ENCODE data around the gene ARL3. TPM values are rescaled to one million over a fixed set of nuclear protein-coding genes. Genes with fewer than 3 reads are reported as not detected.

The ARL3 gene
- total RNA-seq, 6 experiments from 2014 or later = 13.2 to 18.4 (median 16.8) TPM

DNA sequence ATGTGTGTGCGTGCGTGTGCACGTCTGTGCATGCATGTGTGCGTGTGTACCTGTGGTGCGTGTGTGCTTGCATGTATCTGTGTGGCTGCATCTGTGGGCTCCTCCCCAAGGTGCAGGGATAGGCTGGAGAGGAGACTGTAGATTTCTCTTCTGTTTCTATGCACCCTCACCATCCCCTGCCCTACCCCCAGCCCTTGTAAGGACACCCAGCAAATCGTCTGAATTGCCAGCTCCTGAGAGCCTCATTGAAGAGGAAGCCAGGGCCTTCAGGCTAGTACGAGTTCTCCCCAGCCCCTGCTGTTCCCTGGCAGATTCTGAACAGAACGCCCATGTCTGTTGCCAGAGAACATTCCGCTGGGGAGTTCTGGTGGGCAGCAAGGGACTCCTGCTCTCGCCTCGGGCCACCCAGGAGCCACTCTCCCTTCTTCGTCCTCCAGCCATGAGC is 86.9 kb downstream of the ARL3 start:
- DNase-seq = no peak
- H3K4me1 Mint-ChIP-seq (ENCODE audit: low read depth) = peaks cover 75% of the 10 kb centered on the region

DNA sequence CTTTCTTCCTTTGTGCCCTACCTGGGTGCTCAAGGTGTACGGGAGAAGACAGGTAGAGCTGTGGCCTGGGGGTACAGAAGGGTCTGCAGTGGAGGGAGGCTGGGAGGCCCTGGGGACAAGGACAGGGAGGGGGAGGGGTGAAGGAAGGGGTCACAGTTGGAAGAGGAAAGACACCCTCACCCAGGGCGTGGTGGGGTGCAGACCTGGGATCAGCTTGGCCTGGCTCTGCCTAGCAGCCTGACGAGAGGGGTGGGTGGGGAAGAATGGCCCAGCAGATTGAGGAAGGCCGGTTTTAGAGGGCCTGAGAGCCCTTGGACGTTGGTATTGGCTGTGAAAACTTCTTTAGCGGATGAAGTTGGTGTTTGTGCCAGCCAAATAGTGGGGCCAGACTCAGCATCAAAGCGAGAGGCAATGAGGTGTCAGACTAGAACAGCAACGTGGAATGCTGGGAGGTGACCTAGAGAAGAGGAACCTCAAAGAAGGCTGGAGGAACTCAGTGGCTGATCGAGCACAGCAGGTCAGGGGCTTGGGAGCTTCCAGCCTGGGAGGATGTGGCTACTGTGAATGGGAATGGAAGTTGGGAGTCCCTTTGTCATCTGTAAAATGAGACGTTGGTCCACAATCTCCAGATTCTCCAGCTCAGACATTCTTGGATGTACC is 88.0 kb downstream of the ARL3 start:
- Mint-ChIP-seq H3K36me3 (ENCODE audit: low read depth) (peaks cover 17% of the 10 kb centered on the region), H3K27me3 (ENCODE audit: insufficient read depth) (peaks cover 2% of the 10 kb centered on the region), H3K4me1 (ENCODE audit: low read depth) (peaks cover 72% of the 10 kb centered on the region), H3K9me3 (peaks cover 6% of the 10 kb centered on the region; the same call in 1 of the 2 replicates), H3K4me3 (no peak overlapping the region), H3K27ac (peak overlapping the region; percentile 65)
- TF ChIP-seq, protein P1, sequence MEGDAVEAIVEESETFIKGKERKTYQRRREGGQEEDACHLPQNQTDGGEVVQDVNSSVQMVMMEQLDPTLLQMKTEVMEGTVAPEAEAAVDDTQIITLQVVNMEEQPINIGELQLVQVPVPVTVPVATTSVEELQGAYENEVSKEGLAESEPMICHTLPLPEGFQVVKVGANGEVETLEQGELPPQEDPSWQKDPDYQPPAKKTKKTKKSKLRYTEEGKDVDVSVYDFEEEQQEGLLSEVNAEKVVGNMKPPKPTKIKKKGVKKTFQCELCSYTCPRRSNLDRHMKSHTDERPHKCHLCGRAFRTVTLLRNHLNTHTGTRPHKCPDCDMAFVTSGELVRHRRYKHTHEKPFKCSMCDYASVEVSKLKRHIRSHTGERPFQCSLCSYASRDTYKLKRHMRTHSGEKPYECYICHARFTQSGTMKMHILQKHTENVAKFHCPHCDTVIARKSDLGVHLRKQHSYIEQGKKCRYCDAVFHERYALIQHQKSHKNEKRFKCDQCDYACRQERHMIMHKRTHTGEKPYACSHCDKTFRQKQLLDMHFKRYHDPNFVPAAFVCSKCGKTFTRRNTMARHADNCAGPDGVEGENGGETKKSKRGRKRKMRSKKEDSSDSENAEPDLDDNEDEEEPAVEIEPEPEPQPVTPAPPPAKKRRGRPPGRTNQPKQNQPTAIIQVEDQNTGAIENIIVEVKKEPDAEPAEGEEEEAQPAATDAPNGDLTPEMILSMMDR (IDR thresholded peaks at IDR 0.05) = no peak
- DNase-seq = no peak

More for the DNA sequence above, 86.9 kb downstream of the ARL3 start:
- TF ChIP-seq, protein P1 (IDR thresholded peaks at IDR 0.05) = no peak
- peaks cover 6% of the 10 kb centered on the region; the same call in 1 of the 2 replicates for H3K9me3 Mint-ChIP-seq
- H3K27ac Mint-ChIP-seq = peak overlapping the region; percentile 96
- H3K36me3 Mint-ChIP-seq (ENCODE audit: low read depth) = peaks cover 17% of the 10 kb centered on the region
- peak overlapping the region; percentile 25 for H3K4me3 Mint-ChIP-seq
- H3K27me3 Mint-ChIP-seq (ENCODE audit: insufficient read depth) = peaks cover 2% of the 10 kb centered on the region

DNA sequence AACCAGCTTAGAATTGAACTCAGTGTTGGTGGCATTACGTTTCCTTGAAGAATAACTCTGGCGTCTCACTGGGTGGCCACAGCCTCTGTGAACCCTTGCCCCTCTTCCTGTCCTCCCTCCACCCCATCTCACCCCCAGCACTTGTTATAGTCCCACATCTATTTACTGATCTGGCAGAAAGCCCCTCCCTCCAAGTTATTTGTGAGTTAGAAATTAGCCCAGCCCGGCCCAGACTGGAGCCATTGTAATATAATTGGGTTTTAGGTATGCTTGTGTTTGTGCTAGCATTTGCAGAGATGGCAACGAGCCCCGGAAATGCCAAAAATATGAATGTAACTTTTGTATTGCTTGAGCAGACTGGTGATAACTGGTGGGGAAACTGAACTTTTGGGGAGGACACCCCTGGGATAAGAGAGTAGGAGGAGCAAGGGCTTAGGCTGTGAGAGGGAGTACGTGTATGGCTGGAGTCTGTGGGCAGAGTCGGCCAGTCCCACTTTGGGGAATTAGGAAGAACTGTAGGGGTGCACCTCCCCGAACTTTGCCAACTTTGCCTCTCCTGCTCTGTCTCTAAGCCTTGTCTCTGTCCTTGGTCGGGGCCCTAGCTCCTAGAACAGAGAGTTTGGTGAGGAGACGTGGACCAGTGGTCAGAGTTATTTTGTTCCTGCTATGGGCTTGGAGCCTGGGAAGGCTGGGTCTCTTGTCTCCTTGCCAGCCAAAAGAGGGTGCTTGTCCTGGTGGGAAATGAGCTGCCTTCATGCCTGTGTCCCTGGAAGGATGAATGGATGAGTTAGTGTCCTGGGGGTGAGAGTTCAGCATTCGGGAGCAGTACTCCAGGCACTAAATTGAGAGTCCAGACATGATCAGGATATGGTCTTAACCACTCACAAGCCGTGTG is 89.2 kb downstream of the ARL3 start:
- Mint-ChIP-seq H3K27ac (0 out of 2 replicates have a peak overlapping the region, but pooled peaks have one; percentile 2), H3K4me1 (ENCODE audit: low read depth) (peaks cover 62% of the 10 kb centered on the region), H3K4me3 (no peak overlapping the region), H3K9me3 (peaks cover 6% of the 10 kb centered on the region; the same call in 1 of the 2 replicates), H3K27me3 (ENCODE audit: insufficient read depth) (peaks cover 2% of the 10 kb centered on the region), H3K36me3 (ENCODE audit: low read depth) (peaks cover 17% of the 10 kb centered on the region)
- no peak for DNase-seq
- TF ChIP-seq, protein P1 (IDR thresholded peaks at IDR 0.05) = no peak

DNA sequence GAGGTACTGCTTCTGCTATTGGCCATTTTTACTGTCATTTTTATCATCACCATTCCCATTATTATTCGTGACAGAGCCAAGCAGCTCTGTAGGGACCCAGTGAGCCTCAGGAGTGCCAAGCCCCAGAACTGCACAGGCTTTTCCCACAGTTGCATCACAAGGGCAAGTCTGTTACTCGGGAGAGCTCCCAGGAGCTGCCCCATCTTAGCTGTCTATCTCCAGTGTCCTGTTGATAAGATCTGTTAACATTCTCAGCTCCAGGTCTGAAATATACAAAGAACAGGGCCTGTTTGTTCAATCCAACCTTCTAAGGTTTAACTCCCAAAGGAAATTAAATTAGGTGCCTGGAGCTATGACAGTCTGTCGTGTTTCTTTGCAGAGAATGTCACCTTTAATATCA is 90.1 kb downstream of the ARL3 start:
- H3K4me1 Mint-ChIP-seq (ENCODE audit: low read depth) = peaks cover 53% of the 10 kb centered on the region
- no peak overlapping the region for H3K4me3 Mint-ChIP-seq
- no peak overlapping the region for H3K27ac Mint-ChIP-seq
- TF ChIP-seq, protein P1 (IDR thresholded peaks at IDR 0.05) = no peak
- peaks cover 6% of the 10 kb centered on the region; the same call in 1 of the 2 replicates for H3K9me3 Mint-ChIP-seq
- no peak for DNase-seq
- H3K36me3 Mint-ChIP-seq (ENCODE audit: low read depth) = peaks cover 17% of the 10 kb centered on the region
- no peaks in the 10 kb centered on the region; the same call in 1 of the 2 replicates for H3K27me3 Mint-ChIP-seq (ENCODE audit: insufficient read depth)

Other genes starting within 250 kb of the ARL3 start
- 100 to 1,000 TPM; 125 to 175 (median 152) TPM for gene ACTR1A, start 211.7 kb downstream of the ARL3 start, total RNA-seq (2021; fragmentation: NEBNext Ultra II Directional; extraction: Animal tissue kit (Norgen Biotek cat#: 25700))
- 10 to 100 TPM; 12.8 to 16.8 (median 15.2) TPM for gene SUFU, start 210.4 kb downstream of the ARL3 start, total RNA-seq (2021; fragmentation: NEBNext Ultra II Directional; extraction: Animal tissue kit (Norgen Biotek cat#: 25700))
- gene TRIM8, start 69.9 kb downstream of the ARL3 start, total RNA-seq (2021; fragmentation: NEBNext Ultra II Directional; extraction: Animal tissue kit (Norgen Biotek cat#: 25700)) = 100 to 1,000 TPM; 123 to 148 (median 135) TPM
- gene SFXN2, start 239 bp upstream of the ARL3 start, total RNA-seq (2021; fragmentation: NEBNext Ultra II Directional; extraction: Animal tissue kit (Norgen Biotek cat#: 25700)) = 1 to 10 TPM; 2.2 to 4.4 (median 3.5) TPM
- gene WBP1L, start 29.6 kb upstream of the ARL3 start, total RNA-seq (2021; fragmentation: NEBNext Ultra II Directional; extraction: Animal tissue kit (Norgen Biotek cat#: 25700)) = 10 to 100 TPM; 34.9 to 40.7 (median 38.6) TPM
- gene CYP17A1, start 123.0 kb upstream of the ARL3 start, total RNA-seq (2021; fragmentation: NEBNext Ultra II Directional; extraction: Animal tissue kit (Norgen Biotek cat#: 25700)) = not detected
- 10 to 100 TPM; 11.5 to 18.1 (median 13.5) TPM for gene BORCS7, start 139.9 kb upstream of the ARL3 start, total RNA-seq (2021; fragmentation: NEBNext Ultra II Directional; extraction: Animal tissue kit (Norgen Biotek cat#: 25700))
- 1 to 10 TPM; 2.4 to 3.9 (median 2.9) TPM for gene AS3MT, start 155.1 kb upstream of the ARL3 start, total RNA-seq (2021; fragmentation: NEBNext Ultra II Directional; extraction: Animal tissue kit (Norgen Biotek cat#: 25700))
- gene CNNM2, start 203.9 kb upstream of the ARL3 start, total RNA-seq (2021; fragmentation: NEBNext Ultra II Directional; extraction: Animal tissue kit (Norgen Biotek cat#: 25700)) = 1 to 10 TPM; 7.7 to 9.1 (median 8.1) TPM